HEK293 (cell line): ENCODE measurements around the gene ZNF200.

Source experiments
- GFI1B ChIP-seq: fragments of 450-650 bp; formaldehyde crosslinking; IDR thresholded peaks from 2 replicates; pipeline ENCODE4 v1.5.1; 2016; ENCODE audit warnings: missing biosample characterization, missing genetic modification characterization
- RBAK ChIP-seq: fragments of 450-650 bp; formaldehyde crosslinking; IDR thresholded peaks from 2 replicates; pipeline ENCODE4 v1.5.1; 2016; ENCODE audit warnings: missing biosample characterization, missing genetic modification characterization
- TRIM28 ChIP-seq: IDR thresholded peaks from 2 replicates; pipeline ENCODE4 v1.6.1; 2011; ENCODE audit warnings: low read length, control low read depth, borderline replicate concordance
- ZBTB1 ChIP-seq: fragments of 450-650 bp; formaldehyde crosslinking; IDR thresholded peaks from 2 replicates; pipeline ENCODE4 v1.5.1; 2016; ENCODE audit warnings: missing biosample characterization, missing genetic modification characterization
- ZBTB21 ChIP-seq: fragments of 450-650 bp; formaldehyde crosslinking; IDR thresholded peaks from 2 replicates; pipeline ENCODE4 v1.5.1; 2017; ENCODE audit warnings: missing biosample characterization, missing genetic modification characterization
- ZFHX2 ChIP-seq: fragments of 450-650 bp; formaldehyde crosslinking; conservative IDR thresholded peaks from 2 replicates; pipeline ENCODE4 v1.5.1; 2016; ENCODE audit warnings: missing biosample characterization, missing genetic modification characterization
- ZFP37 ChIP-seq: fragments of 450-650 bp; formaldehyde crosslinking; IDR thresholded peaks from 2 replicates; pipeline ENCODE4 v1.5.1; 2016; ENCODE audit warnings: missing biosample characterization, missing genetic modification characterization
- ZFP69B ChIP-seq: fragments of 450-650 bp; formaldehyde crosslinking; IDR thresholded peaks from 2 replicates; pipeline ENCODE4 v1.5.1; 2016; ENCODE audit warnings: missing biosample characterization, missing genetic modification characterization
- ZNF175 ChIP-seq: fragments of 450-650 bp; formaldehyde crosslinking; IDR thresholded peaks from 2 replicates; pipeline ENCODE4 v1.5.1; 2016; ENCODE audit warnings: missing biosample characterization, missing genetic modification characterization
- ZNF202 ChIP-seq: fragments of 450-650 bp; formaldehyde crosslinking; IDR thresholded peaks from 2 replicates; pipeline ENCODE4 v1.5.1; 2016; ENCODE audit warnings: missing biosample characterization, missing genetic modification characterization, borderline replicate concordance
- ZNF211 ChIP-seq: fragments of 450-650 bp; formaldehyde crosslinking; IDR thresholded peaks from 2 replicates; pipeline ENCODE4 v1.5.1; 2016; ENCODE audit warnings: low read depth, missing biosample characterization, missing genetic modification characterization
- ZNF24 ChIP-seq: fragments of 450-650 bp; formaldehyde crosslinking; IDR thresholded peaks from 2 replicates; pipeline ENCODE4 v1.5.1; 2016; ENCODE audit warnings: missing biosample characterization, missing genetic modification characterization
- ZNF335 ChIP-seq: fragments of 450-650 bp; formaldehyde crosslinking; conservative IDR thresholded peaks from 2 replicates; pipeline ENCODE4 v1.5.1; 2016; ENCODE audit warnings: missing biosample characterization, missing genetic modification characterization
- ZNF341 ChIP-seq: fragments of 450-650 bp; formaldehyde crosslinking; IDR thresholded peaks from 2 replicates; pipeline ENCODE4; 2016; ENCODE audit warnings: low read depth, missing biosample characterization, missing genetic modification characterization
- ZNF350 ChIP-seq: fragments of 450-650 bp; formaldehyde crosslinking; IDR thresholded peaks from 2 replicates; pipeline ENCODE4 v1.5.0; 2017; ENCODE audit warnings: missing biosample characterization, mild to moderate bottlenecking, missing genetic modification characterization
- ZNF354C ChIP-seq: fragments of 450-650 bp; formaldehyde crosslinking; IDR thresholded peaks from 2 replicates; pipeline ENCODE4 v1.5.1; 2016; ENCODE audit warnings: missing biosample characterization, missing genetic modification characterization, low read depth, borderline replicate concordance
- ZNF521 ChIP-seq: fragments of 450-650 bp; formaldehyde crosslinking; IDR thresholded peaks from 2 replicates; pipeline ENCODE4 v1.5.1; 2017; ENCODE audit warnings: missing biosample characterization, mild to moderate bottlenecking, missing genetic modification characterization
- ZNF629 ChIP-seq: fragments of 450-650 bp; formaldehyde crosslinking; IDR thresholded peaks from 2 replicates; pipeline ENCODE4 v1.5.1; 2017; ENCODE audit warnings: missing biosample characterization, missing genetic modification characterization
- ZNF658 ChIP-seq: fragments of 450-650 bp; formaldehyde crosslinking; IDR thresholded peaks from 2 replicates; pipeline ENCODE4; 2016; ENCODE audit warnings: missing biosample characterization, missing genetic modification characterization
- ZNF843 ChIP-seq: fragments of 450-650 bp; formaldehyde crosslinking; IDR thresholded peaks from 2 replicates; pipeline ENCODE4 v1.5.1; 2016; ENCODE audit warnings: missing biosample characterization, missing genetic modification characterization
- TF ChIP-seq, protein P1 (sequence below): fragments of 450-650 bp; formaldehyde crosslinking; IDR thresholded peaks from 2 replicates; pipeline ENCODE4 v1.5.1; 2016; ENCODE audit warnings: missing biosample characterization, missing genetic modification characterization
- TF ChIP-seq, protein P2 (sequence below): fragments of 450-650 bp; formaldehyde crosslinking; IDR thresholded peaks from 2 replicates; pipeline ENCODE4 v1.5.1; 2016; ENCODE audit warnings: missing biosample characterization, missing genetic modification characterization
- TF ChIP-seq, protein P3 (sequence below): fragments of 450-650 bp; IDR thresholded peaks from 2 replicates; pipeline ENCODE4 v1.5.1; 2018; ENCODE audit warnings: missing biosample characterization, missing genetic modification characterization
- TF ChIP-seq, protein P4 (sequence below): fragments of 450-650 bp; formaldehyde crosslinking; IDR thresholded peaks from 2 replicates; pipeline ENCODE4; 2016; ENCODE audit warnings: missing biosample characterization, missing genetic modification characterization
- TF ChIP-seq, protein P5 (sequence below): fragments of 450-650 bp; formaldehyde crosslinking; IDR thresholded peaks from 2 replicates; pipeline ENCODE4 v1.5.1; 2016; ENCODE audit warnings: missing biosample characterization, missing genetic modification characterization
- TF ChIP-seq, protein P6 (sequence below): fragments of 450-650 bp; formaldehyde crosslinking; IDR thresholded peaks from 2 replicates; pipeline ENCODE4 v1.5.1; 2016; ENCODE audit warnings: missing biosample characterization, missing genetic modification characterization
- TF ChIP-seq, protein P7 (sequence below): fragments of 450-650 bp; formaldehyde crosslinking; IDR thresholded peaks from 2 replicates; pipeline ENCODE4 v1.5.1; 2017; ENCODE audit warnings: missing biosample characterization, missing genetic modification characterization

Gene ZNF200

DNA sequence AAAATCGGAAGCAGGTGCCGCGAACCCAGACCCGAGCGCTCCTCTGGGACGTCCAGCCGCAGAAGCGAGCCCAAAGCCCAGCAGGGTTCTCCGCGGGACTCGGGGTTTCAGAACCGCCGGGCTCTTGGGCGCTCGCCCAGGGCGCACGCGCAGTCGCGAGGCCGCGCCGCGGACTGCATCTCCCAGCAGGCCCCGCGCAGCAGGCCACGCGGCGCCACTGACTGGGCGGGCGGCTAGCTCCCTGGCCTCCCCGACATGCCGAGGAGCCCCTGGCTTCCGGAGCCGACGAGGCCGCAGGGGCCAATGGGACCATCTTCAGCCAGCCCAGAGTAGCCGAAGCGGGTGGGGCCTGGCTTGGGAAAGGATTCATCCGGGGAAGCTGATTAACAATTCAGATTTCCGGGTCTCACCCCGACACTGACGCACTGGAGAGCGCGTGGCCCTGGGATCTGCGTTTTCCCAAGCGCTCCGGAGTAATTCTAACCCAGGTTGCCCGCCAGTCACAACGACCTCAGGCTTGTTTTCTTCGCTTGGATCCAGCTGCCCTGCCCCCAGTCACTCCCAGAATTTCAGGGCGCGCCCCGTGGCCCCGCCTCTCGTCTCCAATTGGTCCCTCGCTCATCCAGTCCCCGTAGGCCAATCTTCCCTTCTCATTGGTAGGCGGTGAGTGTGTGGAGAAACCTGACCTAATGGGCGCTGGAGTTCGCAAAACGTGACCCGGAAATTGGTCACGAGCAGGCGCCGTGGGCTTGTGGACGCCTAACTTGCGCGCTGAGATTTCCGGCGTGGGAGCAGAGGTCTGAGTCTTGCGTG, 48.0 kb upstream of the ZNF200 start, which contains the start of gene ZNF263 (continued):
- no peak for TF ChIP-seq ZNF175 (tag by site-specific recombination)
- TF ChIP-seq, protein P1, sequence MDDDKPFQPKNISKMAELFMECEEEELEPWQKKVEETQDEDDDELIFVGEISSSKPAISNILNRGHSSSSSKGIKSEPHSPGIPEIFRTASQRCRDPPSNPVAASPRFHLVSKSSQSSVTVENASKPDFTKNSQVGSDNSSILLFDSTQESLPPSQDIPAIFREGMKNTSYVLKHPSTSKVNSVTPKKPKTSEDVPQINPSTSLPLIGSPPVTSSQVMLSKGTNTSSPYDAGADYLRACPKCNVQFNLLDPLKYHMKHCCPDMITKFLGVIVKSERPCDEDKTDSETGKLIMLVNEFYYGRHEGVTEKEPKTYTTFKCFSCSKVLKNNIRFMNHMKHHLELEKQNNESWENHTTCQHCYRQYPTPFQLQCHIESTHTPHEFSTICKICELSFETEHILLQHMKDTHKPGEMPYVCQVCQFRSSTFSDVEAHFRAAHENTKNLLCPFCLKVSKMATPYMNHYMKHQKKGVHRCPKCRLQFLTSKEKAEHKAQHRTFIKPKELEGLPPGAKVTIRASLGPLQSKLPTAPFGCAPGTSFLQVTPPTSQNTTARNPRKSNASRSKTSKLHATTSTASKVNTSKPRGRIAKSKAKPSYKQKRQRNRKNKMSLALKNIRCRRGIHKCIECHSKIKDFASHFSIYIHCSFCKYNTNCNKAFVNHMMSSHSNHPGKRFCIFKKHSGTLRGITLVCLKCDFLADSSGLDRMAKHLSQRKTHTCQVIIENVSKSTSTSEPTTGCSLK (tag by site-specific recombination) = no peak
- no peak; the same call in 1 of the 2 replicates for TF ChIP-seq ZNF843 (tag by site-specific recombination)
- TF ChIP-seq, protein P2, sequence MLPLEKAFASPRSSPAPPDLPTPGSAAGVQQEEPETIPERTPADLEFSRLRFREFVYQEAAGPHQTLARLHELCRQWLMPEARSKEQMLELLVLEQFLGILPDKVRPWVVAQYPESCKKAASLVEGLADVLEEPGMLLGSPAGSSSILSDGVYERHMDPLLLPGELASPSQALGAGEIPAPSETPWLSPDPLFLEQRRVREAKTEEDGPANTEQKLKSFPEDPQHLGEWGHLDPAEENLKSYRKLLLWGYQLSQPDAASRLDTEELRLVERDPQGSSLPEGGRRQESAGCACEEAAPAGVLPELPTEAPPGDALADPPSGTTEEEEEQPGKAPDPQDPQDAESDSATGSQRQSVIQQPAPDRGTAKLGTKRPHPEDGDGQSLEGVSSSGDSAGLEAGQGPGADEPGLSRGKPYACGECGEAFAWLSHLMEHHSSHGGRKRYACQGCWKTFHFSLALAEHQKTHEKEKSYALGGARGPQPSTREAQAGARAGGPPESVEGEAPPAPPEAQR = no peak
- TF ChIP-seq ZNF629 (tag by site-specific recombination) = peak; percentile 89
- TF ChIP-seq ZBTB1 (tag by site-specific recombination) = no peak
- TF ChIP-seq ZNF341 (tag by site-specific recombination) = no peak; the same call in 1 of the 2 replicates
- TF ChIP-seq, protein P3, sequence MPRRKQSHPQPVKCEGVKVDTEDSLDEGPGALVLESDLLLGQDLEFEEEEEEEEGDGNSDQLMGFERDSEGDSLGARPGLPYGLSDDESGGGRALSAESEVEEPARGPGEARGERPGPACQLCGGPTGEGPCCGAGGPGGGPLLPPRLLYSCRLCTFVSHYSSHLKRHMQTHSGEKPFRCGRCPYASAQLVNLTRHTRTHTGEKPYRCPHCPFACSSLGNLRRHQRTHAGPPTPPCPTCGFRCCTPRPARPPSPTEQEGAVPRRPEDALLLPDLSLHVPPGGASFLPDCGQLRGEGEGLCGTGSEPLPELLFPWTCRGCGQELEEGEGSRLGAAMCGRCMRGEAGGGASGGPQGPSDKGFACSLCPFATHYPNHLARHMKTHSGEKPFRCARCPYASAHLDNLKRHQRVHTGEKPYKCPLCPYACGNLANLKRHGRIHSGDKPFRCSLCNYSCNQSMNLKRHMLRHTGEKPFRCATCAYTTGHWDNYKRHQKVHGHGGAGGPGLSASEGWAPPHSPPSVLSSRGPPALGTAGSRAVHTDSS (tag by site-specific recombination) = no peak
- no peak for TF ChIP-seq ZNF521 (tag by site-specific recombination)
- no peak for TF ChIP-seq ZNF202
- TF ChIP-seq RBAK (tag by site-specific recombination) = no peak
- TF ChIP-seq ZNF24 (tag by site-specific recombination) = peak; percentile 77
- TF ChIP-seq TRIM28 = no peak
- no peak for TF ChIP-seq ZNF658
- TF ChIP-seq ZFHX2 (tag by site-specific recombination) = peak; percentile 91
- TF ChIP-seq ZBTB21 (tag by site-specific recombination) = peak; percentile 57; the same call in 1 of the 2 replicates
- no peak for TF ChIP-seq ZNF211 (tag by site-specific recombination)
- TF ChIP-seq, protein P4, sequence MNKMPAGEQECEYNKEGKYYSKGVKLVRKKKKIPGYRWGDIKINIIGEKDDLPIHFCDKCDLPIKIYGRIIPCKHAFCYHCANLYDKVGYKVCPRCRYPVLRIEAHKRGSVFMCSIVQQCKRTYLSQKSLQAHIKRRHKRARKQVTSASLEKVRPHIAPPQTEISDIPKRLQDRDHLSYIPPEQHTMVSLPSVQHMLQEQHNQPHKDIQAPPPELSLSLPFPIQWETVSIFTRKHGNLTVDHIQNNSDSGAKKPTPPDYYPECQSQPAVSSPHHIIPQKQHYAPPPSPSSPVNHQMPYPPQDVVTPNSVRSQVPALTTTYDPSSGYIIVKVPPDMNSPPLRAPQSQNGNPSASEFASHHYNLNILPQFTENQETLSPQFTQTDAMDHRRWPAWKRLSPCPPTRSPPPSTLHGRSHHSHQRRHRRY (tag by site-specific recombination) = no peak
- no peak; the same call in 1 of the 2 replicates for TF ChIP-seq ZFP69B (tag by site-specific recombination)
- TF ChIP-seq, protein P5, sequence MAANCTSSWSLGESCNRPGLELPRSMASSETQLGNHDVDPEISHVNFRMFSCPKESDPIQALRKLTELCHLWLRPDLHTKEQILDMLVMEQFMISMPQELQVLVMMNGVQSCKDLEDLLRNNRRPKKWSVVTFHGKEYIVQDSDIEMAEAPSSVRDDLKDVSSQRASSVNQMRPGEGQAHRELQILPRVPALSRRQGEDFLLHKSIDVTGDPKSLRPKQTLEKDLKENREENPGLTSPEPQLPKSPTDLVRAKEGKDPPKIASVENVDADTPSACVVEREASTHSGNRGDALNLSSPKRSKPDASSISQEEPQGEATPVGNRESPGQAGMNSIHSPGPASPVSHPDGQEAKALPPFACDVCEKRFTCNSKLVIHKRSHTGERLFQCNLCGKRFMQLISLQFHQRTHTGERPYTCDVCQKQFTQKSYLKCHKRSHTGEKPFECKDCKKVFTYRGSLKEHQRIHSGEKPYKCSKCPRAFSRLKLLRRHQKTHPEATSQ (tag by site-specific recombination) = no peak
- TF ChIP-seq, protein P6, sequence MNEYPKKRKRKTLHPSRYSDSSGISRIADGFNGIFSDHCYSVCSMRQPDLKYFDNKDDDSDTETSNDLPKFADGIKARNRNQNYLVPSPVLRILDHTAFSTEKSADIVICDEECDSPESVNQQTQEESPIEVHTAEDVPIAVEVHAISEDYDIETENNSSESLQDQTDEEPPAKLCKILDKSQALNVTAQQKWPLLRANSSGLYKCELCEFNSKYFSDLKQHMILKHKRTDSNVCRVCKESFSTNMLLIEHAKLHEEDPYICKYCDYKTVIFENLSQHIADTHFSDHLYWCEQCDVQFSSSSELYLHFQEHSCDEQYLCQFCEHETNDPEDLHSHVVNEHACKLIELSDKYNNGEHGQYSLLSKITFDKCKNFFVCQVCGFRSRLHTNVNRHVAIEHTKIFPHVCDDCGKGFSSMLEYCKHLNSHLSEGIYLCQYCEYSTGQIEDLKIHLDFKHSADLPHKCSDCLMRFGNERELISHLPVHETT = no peak
- 0 out of 2 replicates have a peak, but pooled peaks have one; percentile 16 for TF ChIP-seq ZFP37
- peak; percentile 84 for TF ChIP-seq ZNF335 (tag by site-specific recombination)
- TF ChIP-seq, protein P7, sequence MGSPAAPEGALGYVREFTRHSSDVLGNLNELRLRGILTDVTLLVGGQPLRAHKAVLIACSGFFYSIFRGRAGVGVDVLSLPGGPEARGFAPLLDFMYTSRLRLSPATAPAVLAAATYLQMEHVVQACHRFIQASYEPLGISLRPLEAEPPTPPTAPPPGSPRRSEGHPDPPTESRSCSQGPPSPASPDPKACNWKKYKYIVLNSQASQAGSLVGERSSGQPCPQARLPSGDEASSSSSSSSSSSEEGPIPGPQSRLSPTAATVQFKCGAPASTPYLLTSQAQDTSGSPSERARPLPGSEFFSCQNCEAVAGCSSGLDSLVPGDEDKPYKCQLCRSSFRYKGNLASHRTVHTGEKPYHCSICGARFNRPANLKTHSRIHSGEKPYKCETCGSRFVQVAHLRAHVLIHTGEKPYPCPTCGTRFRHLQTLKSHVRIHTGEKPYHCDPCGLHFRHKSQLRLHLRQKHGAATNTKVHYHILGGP = no peak
- no peak for TF ChIP-seq ZNF354C (tag by site-specific recombination)
- TF ChIP-seq ZNF350 (tag by site-specific recombination) = no peak
- no peak for TF ChIP-seq GFI1B (tag by site-specific recombination)
